8988T (cell line): ENCODE measurements around the gene PANK4.

Experiments
- DNase-seq: peaks from one replicate; pipeline ENCODE4 v3.0.0; 2011

The PANK4 gene

DNA sequence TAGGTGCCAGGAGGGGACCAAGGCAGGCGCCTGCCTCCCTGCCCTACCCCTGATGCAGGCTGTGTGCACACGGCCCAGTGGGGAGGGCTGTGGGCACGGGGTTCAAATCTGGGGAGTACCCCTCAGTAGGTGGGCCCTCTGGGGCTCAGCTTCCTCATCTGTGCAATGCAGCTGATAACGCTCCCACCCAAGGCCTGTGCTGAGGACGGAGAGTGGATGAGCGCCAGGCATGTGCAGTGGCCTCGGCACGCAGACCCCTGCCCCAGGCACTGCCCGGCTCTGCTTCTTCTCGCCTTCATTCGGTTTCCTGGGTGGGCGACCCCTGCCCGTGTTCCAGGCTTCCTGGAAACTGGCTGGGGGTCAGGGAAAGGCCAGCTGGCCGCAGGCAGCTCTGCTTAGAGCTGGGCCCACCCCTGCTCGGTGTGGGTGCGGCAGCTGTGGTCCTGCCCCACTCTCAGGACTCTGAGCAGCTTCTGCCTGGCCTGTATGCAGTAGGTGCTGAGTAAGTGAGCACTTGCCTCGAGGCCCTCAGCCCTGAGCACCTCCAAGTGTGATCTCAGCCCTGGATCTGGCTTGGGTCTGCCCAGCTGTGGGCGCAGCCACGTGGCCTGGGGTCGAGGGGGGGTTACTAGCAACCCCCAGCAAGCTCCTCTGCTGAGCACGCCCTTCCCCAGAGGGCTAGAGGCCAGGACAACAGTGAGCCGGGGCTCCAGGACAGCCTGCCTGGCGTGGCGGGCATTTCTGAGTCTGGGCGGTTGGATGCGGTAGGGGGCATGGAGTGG lies 17.9 kb upstream of the PANK4 start:
- no peak for DNase-seq

DNA sequence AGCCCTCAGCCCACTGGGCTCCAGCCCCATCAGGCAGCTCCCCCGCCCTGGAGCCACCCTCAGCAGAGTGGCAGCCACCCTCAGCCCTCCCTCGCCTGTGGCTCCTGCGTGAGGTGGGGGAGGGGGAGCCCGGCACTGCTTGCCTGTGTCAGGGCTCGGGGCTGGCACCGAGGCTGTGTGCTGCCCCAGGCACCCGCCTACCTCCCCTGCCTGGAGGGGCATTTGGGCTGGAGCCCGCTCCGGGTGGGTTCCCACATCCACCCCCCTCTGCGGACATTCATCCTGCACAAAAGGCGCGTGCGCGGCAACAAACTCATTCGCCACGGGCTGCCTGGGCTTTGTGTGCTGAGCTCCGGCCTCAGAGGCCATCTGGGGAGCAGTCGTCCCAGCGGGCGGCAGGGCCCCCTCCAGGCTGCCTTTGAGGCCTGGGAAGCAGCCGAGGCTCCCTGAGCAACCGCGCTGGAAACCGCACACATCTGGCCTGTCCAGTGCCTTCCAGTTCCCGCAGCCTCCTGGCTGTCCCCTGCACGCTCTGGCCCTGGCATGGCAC lies 17.2 kb upstream of the PANK4 start:
- DNase-seq = no peak

DNA sequence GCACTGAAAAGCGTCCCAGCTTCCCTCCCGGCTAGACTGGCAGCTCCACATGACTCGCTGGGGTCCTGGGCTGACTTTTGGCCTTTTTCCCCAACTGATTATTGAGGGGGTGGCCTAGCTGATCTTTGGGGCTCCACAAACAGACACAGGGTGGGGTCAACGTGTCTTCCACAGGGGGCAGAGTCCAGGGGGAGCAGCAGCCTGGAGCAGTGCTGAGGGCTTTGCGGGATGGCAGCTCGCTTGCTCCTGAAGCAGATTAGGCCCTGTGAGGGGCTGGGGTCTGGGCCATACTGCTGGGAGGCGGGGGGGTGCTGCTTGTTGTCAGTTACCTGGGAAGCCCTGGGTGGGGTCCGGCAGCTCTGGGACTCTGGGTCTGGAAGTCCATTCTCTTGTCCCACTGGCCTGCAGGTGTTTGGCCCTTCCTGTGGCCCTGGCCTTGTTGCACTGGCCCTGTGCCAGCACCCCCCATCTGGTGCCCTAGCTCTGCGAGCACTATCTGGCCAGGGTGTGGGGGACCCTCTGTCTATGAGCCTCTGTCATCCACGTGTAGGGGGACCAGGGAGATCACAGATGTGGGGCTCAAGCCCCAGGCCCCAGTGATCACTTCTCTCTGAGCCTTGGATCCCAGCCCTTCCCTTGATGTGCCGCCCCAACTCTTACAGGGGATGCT lies 16.0 kb upstream of the PANK4 start:
- no peak for DNase-seq

DNA sequence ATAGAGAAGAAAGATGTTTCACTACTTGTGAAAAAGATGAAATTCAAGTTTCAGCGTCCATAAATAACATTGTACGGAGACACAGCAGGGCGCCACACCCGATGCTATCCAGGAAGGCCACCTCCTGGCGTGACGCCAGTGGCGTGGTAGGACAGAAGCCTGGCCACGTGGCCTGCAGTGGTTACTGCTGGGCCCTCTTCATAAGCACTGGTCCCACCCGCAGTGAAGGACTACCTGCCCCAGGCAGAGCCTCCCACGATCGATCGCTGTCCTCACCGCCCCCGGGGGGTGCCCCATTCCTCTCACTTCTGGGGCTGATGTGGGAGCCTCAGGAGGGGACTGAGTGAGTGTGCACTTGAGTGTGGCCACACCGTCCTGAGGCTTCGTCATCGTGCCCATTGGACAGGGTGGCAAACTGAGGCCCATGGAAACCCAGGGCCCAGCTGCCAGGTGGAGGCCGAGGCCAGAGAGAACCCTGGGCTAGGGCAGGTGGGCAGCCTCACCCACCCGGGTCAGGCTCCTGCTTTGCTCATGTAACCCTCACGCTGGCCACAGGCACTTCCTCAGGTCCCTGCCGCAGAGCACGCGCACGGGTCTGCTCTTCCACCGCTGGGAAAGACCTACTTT lies 15.3 kb upstream of the PANK4 start:
- no peak for DNase-seq

DNA sequence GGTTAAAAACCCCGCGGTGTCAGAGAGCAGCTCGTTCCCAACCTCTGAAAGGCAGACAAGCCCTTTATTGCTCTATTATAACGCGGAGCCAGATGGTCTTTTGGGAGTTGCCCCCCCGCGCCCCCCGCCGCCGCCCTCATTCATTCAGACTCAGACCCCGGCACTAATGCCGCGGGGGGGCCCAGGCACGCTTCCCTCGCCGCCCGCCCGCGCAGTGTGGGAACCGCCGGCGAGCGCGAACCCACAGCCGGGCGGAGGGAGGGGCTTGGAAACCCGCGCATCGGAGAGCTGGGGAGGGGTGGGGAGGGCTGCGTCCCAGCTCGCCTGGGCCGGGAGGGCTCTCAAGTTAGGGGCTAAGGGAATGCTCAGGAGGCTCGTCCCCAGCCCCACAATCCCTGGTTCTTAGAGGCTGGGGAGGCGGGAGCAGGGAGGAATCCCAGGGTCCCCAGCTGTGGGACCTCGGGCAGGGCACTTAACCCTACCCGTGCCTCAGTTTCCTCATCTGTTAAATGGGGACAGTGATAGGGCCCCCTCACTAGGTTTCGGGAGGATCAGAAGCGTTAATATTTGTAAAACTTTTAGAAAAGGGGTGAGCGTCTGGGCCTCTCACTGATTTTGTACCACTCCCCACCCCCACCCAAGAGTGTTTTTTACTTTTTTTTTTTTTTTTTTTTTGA lies 14.6 kb upstream of the PANK4 start:
- DNase-seq = no peak

DNA sequence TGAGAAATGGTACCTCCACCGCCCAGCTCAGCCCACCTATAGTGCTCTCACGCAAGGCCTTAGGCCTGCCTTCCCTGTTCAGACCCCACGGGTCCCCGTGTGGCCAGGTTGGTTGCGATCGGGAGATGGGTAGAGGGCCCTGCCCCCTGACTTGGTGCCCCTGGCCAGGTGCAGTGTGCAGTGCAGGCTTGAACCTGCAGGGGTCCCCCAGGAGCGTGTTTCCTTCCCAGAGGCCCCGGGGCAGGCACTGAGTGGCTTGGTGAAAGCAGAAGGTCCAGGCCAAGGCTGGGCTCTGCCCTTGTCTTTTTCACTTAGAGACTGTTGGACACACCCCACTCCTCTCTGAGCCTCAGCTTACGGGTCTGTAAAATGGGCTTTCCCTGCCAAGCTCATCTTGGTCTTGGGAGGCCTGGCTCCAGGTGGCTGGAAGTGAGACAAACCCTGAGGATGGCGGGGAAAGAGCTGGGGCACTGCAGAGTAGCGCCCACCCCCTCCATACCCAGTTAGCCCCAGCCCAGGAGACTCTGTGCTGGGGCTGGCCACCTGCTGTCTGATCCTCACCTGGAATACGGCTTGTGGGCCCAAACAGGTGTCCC lies 13.0 kb upstream of the PANK4 start:
- DNase-seq = no peak

DNA sequence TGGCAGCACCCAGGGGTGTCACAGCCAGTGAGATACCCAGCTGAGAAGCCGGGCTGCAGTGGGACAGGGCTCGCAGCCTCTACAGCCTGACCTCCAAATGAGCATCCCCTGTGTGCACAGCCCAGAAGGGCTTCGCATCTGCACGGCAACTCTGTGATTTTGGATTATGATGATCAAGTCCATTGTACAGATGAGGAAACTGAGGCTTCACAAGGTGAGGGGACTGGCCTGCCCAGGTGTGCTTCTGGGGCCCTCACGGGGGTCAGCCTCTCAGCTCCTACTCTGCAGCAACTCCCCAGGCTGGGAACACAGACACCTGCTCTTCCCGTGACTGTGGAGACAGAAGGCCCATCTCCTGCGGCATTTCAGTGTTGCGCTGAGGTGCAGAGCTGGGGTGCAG lies 12.5 kb upstream of the PANK4 start:
- no peak for DNase-seq

DNA sequence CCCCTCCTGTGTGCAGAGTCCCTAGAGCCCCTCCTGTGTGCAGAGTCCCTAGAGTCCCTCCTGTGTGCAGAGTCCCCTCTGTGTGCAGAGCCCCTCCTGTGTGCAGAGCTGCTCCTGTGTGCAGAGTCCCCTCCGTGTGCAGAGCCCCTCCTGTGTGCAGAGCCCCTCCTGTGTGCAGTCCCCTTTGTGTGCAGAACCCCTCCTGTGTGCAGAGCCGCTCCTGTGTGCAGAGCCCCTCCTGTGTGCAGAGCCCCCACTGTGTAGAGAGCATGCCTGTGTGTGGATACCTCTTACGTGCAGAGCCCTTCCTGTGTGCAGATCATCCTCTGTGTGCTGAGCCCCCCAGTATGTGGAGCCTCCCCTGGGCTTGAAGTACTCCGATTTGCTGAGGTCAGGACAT lies 12.0 kb upstream of the PANK4 start:
- DNase-seq = no peak

DNA sequence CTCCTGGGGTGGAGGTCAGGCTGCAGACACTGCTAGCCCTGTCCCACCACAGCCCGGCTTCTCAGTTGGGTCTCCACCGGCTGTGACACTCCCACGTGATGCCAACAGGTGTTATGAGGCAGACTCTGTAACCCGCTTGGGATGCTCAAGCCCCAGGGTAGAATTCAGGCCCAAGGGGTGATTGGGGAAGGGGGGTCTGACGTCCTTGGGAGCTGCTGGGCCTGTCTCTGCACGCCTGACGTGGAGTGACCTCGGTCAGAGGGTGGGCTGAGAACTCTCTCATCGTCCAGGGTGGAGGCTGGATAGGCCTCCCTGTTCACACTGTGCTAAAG lies 11.4 kb upstream of the PANK4 start:
- no peak for DNase-seq

DNA sequence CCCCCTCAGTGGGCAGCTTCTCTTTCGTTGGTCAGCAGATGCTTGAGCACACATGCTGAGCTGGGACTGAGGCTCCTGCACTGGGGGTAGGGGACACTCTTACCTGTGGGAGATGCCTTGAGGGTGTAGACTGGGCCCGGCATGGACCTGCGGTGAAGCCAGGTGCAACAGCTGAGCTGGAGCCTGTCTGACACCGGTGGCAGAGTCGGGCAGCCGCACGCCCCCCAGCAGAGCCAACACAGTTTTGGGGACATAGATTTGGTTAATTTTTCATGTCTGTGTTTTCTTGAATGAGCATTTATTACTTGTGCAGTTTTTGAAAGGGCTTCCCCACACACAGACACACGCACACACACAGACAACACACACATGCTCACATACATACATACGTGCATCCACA lies 9.6 kb upstream of the PANK4 start:
- DNase-seq = no peak

DNA sequence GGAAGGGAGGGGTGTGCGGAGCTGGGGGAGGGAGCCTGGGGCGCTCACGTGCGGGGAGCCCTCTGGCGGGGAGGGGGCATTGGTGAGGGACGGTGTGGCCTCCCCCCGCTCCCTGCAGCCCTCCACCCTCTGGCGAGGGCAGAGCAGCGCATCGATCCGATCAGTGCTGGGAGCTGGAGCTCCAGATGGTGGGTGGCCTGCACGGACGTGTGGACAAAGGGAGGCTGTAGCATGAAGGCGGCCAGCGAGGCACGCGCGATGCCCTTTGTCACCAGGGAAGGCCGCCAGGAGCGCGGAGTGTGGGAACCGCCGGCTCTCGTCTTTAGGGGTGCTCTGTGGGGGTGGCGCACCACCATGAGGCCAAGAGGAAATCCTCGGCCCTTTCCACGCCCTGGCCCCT lies 9.1 kb upstream of the PANK4 start:
- no peak for DNase-seq

DNA sequence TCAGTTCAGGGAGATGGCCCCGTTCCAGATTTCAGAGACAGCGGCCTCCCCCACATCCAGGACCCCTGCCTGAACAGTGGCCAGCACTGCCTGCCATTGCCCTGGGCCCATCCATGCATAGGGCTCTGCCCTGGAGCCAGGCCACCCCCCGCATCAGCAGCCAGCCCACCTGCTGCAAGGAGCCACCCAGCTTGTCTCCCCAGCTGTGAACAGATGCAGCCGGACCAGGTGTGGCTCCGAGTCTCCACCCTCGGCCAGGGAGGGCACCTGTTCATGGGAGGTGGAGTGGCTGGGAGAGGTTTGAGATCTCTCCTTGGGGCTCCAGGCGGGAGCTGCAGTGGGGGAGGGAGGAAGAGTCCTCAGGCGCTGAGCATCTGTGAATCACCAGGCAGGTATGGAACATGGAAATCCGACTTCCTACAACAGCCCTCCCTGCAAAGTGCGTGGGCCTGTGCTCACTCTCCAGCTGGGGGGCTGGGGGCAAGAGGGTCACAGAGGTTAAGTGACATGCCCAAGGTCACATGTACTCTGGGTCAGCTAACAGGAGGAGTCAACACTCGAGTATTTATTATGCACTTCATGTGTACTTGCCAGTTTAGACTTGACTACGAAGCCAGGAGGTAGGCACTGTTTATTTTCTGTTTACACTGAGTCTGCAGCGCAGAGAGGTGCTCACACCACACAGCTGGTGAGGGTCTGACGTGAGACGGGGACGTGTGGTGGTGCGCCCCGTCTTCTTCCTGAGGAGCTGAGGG lies 8.5 kb upstream of the PANK4 start:
- DNase-seq = peak; percentile 78

DNA sequence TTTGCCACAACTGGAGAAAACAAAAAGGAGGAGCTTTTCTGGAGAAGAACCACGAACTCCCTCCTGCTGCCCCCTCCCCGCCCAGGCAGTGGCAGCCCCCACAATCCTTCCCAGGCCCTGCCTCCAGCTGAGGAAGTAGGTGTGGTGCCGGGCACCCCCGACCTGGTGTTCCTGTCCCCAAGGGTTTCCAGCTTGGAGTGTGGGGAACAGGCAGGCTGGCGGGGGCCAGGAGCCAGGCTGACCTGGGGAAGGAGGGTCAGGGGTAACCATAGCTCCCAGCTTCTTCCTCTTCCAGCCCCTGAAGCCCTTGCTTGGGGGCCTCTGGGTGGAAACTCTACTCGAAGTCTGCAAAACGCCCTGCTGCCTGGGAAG lies 7.9 kb upstream of the PANK4 start:
- DNase-seq = no peak

DNA sequence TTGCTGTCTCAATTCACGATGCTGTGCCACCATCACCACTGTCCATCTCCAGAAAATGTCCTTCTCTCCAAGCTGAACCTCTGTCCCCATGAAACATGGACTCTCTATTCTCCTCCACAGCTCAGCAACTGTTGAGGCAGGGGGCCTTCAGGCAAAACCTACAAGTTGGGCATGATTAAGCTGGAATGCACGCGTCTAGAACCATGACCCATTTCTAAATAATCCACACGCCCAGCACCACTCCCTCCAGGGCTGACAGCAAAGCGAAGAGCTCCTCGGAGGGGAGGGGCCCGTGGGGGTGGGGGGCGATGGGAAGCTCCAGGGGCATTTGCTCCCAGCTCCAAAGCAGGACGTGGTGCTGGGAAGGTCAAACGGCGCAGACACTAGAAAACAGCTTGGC lies 7.0 kb upstream of the PANK4 start:
- peak; percentile 84 for DNase-seq

DNA sequence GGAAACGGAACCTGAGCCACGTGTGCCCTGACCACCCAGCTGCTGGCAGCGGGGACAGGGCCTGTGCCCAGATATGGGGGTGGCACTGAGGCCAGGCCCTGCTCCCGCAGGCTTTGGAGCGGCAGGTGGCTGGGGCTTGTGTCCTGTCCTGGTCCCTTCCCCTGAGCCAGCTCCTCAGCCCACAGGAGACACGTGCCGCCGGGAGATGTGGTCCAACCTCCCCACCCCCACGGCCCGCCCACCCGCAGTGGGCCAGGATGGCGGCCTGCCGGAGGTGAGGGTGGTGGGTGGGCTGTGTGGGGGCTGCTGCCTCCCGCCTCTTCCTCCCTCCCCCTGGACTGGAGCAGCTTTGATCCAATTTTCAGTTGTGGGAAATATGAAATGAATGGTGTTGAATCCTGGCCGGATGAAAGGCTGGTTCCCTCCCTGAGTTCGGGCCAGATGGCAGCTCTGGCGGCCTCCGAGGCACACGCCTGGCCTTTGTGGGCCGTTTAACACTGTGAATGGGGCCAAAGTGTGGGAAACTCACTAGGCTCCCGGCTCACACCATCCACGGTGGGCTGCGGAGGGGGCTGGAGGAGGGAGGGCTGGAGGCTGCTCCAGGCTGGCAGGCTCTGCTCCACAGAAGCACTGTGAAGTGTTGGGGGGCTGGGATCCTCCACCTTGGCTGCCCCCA lies 6.2 kb upstream of the PANK4 start:
- DNase-seq = no peak

DNA sequence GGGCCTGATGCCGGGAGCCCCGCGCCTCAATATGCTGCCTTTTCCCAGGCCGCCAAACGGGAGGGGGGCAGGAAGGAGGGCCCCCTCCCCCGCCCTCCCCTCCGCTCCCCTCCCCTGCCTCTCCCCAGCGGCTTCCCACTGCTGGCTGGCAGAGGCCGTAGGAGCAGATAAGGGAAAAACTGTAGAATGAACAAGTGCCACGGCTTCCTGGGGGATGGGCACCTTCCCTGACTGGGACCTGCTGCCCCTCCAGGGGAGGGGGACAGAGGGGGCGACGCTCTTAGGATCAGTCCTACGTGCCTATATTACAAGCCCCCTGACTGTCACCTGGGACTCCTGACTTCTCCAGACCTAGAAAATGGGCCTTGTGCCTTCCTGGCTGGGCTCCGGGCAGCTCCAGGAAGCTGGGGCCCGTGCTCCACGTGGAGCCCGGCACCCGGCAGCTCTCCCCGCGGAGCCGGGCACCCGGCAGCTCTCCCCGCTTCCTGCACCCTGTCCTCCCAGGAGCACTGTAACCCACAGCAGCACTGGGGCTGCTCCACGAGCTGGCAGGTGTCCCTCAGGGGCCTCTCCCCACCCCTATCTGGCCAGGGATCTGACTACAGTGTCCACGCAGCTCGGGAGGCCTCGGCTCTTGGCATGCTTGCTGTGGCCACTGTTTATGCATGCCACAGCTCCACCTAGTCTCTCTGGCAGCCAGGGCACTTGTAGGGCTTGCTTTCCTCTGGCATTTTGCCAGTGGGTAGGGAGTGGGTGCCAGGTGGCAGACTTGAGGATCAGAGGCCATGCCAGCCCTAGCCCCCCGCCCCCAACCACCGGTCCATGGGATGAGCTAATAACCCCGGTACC lies 4.3 kb upstream of the PANK4 start:
- DNase-seq = peak; percentile 76

DNA sequence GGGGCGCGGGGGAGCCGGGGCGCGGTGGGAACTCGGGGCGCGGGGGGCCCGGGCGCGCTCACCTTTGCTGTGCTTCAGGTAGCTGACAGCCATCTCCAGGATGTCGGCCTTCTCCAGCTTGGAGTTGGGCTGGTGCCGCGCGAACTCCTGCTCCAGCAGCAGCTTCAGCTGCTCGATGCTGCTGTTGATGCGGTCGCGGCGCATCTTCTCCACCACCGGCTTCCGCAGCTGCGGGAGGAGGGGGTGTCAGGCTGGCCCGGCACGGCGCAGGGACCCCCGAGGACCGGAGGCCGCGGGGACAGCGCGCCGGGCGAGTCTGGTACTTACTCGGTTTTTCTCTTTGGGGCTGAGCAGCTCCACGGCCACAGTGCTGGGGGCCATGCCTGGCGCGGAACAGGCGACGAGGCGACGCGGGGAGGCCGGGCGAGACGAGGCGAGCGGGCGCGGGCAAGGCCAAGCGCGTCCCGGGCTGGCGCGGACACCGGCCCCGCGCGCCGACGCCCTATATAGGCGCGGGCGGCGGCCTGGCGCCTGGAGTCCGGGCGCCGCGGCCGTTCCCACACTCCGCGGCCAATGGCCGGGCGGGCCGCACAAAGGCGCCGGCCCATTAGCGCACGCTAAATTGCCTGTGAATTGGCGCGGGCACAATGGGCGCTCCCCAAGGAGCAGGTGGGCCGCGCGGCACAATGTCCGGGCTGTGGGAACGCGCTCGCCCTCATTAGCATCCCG lies 3.6 kb upstream of the PANK4 start, which contains the start of gene HES5:
TSS of gene HES5 (minus strand) at position 480 of the 729 bp plus-strand sequence. CDS start at position 381, 99 bp downstream.
- no peak for DNase-seq

DNA sequence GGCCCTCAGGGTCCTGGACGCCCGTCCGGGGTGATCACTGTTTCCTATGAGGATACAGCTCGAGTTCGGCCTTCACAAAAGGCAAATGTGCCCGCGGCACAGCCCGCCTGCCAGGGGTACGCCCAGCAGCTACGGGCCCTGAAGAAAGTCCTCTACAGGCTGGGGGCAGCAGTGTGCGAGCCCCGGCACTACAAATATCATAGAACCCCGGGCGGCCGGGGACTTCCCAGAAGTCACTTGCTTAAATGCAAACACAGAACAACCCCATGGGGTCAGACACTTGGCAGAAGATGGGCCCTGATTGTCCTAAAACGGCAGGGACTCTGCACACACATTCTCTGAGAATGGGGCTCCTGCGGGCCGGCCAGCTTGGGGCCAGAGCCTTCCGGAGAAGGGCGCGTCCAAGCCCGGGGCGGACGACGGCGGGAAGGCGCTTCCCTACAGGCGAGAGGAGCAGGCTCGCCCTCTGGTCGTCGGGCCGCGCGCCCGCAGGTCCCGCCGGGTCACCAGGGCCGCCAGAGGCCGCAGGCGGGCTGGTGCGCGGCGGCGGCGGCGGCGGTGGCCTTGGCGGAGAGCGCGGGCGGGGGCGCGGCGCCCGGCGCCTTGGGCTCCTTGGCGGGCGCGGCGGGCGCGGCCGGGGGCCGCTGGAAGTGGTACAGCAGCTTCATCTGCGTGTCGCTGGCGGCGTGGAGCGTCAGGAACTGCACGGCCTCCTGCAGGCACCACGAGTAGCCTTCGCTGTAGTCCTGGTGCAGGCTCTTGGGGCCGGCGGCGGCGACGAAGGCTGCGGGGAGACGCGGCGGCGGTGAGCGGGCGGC lies 2.8 kb upstream of the PANK4 start:
- DNase-seq = no peak

DNA sequence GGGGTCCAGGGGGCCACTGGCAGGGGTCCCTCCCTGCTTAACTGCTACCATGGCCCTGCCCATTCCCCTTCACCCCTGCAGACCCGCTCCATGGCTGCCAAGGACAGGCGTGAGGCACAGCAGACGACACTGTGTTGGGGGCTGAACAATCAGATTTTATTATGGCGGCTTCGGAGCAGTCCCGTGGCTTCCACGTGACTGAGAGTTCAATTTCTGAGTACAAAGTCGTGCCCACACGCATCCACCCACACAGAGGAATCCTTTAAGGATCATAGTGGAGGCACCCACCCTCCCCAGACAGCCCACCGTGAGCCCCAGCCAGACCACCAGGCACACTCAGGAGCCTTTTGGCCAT lies 2.2 kb upstream of the PANK4 start:
- no peak for DNase-seq
